GM12878 (cell line): ENCODE measurements around the gene KDM5B. TPM values are rescaled to one million over a fixed set of nuclear protein-coding genes. Genes with fewer than 3 reads are reported as not detected.

Source experiments
- BRCA1 ChIP-seq: IDR thresholded peaks from 2 replicates; pipeline ENCODE4 v1.6.1; 2011; ENCODE audit warnings: low read depth, low read length, improper control_type of control experiment
- CBFB ChIP-seq: IDR thresholded peaks from 2 replicates; pipeline ENCODE4 v1.6.1; 2016; ENCODE audit warnings: antibody characterized with exemption, low read depth
- EGR1 ChIP-seq, 2 experiments: IDR thresholded peaks; 1 replicate in 1 of 2; 2 replicates in 1 of 2; pipeline ENCODE4 v1.6.1; 2011 to 2012; ENCODE audit warnings: low read depth in 2 of 2, low read length in 2 of 2, borderline replicate concordance in 1 of 2, mild to moderate bottlenecking in 1 of 2, moderate library complexity in 1 of 2
- EZH2 ChIP-seq: IDR thresholded peaks from 2 replicates; pipeline ENCODE4 v1.6.1; 2012; ENCODE audit warnings: low read depth, mild to moderate bottlenecking, control low read depth, inconsistent platforms, low read length, borderline replicate concordance; ENCODE audit not compliant: control insufficient read depth
- FOXM1 ChIP-seq: IDR thresholded peaks from 2 replicates; pipeline ENCODE4 v1.6.1; 2012; ENCODE audit warnings: low read depth, mild to moderate bottlenecking, inconsistent platforms, low read length, moderate library complexity
- MEF2B ChIP-seq: fragments of 450-650 bp; IDR thresholded peaks from 2 replicates; pipeline ENCODE4 v1.6.1; 2018; ENCODE audit warnings: mild to moderate bottlenecking, moderate library complexity; ENCODE audit not compliant: partially characterized antibody, poor library complexity, severe bottlenecking
- MTA3 ChIP-seq: IDR thresholded peaks from 2 replicates; pipeline ENCODE4 v1.6.1; 2012; ENCODE audit warnings: low read length, inconsistent platforms, borderline replicate concordance
- NR2F1 ChIP-seq: fragments of 450-650 bp; conservative IDR thresholded peaks from 2 replicates; pipeline ENCODE4 v1.6.1; 2017; ENCODE audit warnings: mild to moderate bottlenecking
- NRF1 ChIP-seq: conservative IDR thresholded peaks from 2 replicates; pipeline ENCODE4 v1.6.1; 2011; ENCODE audit warnings: mild to moderate bottlenecking, low read depth, low read length, improper control_type of control experiment
- RCOR1 ChIP-seq: conservative IDR thresholded peaks from 2 replicates; pipeline ENCODE4 v1.6.1; 2012; ENCODE audit warnings: low read depth, low read length, improper control_type of control experiment
- RUNX3 ChIP-seq: IDR thresholded peaks from 2 replicates; pipeline ENCODE4 v1.6.1; 2012; ENCODE audit warnings: low read length, inconsistent platforms
- SMARCA5 ChIP-seq: fragments of 450-650 bp; IDR thresholded peaks from 2 replicates; pipeline ENCODE4 v1.6.1; 2017; ENCODE audit warnings: mild to moderate bottlenecking
- SP1 ChIP-seq: IDR thresholded peaks from one replicate; pipeline ENCODE4 v1.6.1; 2011; ENCODE audit warnings: low read depth, low read length
- SUZ12 ChIP-seq: fragments of 200-600 bp; sonication (generic); IDR thresholded peaks from one replicate; pipeline ENCODE4 v1.6.1; 2018; ENCODE audit warnings: antibody characterized with exemption, mild to moderate bottlenecking; ENCODE audit not compliant: unreplicated experiment
- TBL1XR1 ChIP-seq: IDR thresholded peaks from 2 replicates; pipeline ENCODE4 v1.6.1; 2012; ENCODE audit warnings: low read depth, low read length, improper control_type of control experiment
- USF2 ChIP-seq: IDR thresholded peaks from 2 replicates; pipeline ENCODE4 v1.6.1; 2011; ENCODE audit warnings: low read depth, low read length, improper control_type of control experiment, borderline replicate concordance
- YBX1 ChIP-seq: fragments of 450-650 bp; IDR thresholded peaks from 2 replicates; pipeline ENCODE4 v1.6.1; 2016; ENCODE audit warnings: antibody characterized with exemption
- ZBED1 ChIP-seq: IDR thresholded peaks from 2 replicates; pipeline ENCODE4 v1.6.1; 2016; ENCODE audit warnings: borderline replicate concordance
- ZBTB33 ChIP-seq: fragments of 450-650 bp; IDR thresholded peaks from 2 replicates; pipeline ENCODE4 v1.6.1; 2017; ENCODE audit warnings: mild to moderate bottlenecking
- ZNF217 ChIP-seq: fragments of 450-650 bp; IDR thresholded peaks from 2 replicates; pipeline ENCODE4 v1.6.1; 2017; ENCODE audit warnings: antibody characterized with exemption, mild to moderate bottlenecking
- ZNF384 ChIP-seq: IDR thresholded peaks from 2 replicates; pipeline ENCODE4 v1.6.1; 2012; ENCODE audit warnings: low read depth, mild to moderate bottlenecking, low read length, improper control_type of control experiment, borderline replicate concordance
- polyA plus RNA-seq, 11 experiments: library from polyadenylated mRNA; depleted of rRNA in 4 of 11; unstranded in 6 of 11; stranded (reverse) in 5 of 11; fragments of >200 nt; fragmentation: Nextera tagmentation in 4 of 11; fragmentation: Illumina TruSeq in 1 of 11; extraction: Ambion mirVana in 4 of 11; extraction: Trizol in 1 of 11; gene quantifications; 1 replicate in 1 of 11; 2 replicates in 10 of 11; pipeline versions ENCODE4 v1.2.1 to v1.2.3, GENCODE V29; 2011 to 2016; ENCODE audit warnings: inconsistent platforms in 2 of 11, missing spikeins in 2 of 11, low read depth in 1 of 11
- total RNA-seq, 4 experiments: library from RNA; depleted of rRNA in 3 of 4; stranded (reverse); fragments of >200 nt in 3 of 4; fragmentation: Illumina TruSeq in 1 of 4; extraction: Trizol in 1 of 4; gene quantifications; 2 replicates each; pipeline versions ENCODE4 v1.2.1 to v1.2.3, GENCODE V29; 2013 to 2021
- TF ChIP-seq, protein P1 (sequence below): fragments of 450-650 bp; formaldehyde crosslinking; IDR thresholded peaks from 2 replicates; pipeline ENCODE4 v1.4.0; 2020; ENCODE audit warnings: mild to moderate bottlenecking, moderate library complexity

Gene KDM5B
- total and polyA plus RNA-seq, 10 of the 15 experiments (the other 5 are each of a cell fraction or from before 2014, with no cell fraction given), result 1.7 to 26.6 (median 8.1) TPM

GRCh38 chr1:202807926-202808757, at the start of gene KDM5B (continued):
- TF ChIP-seq USF2, result no peak
- no peak for TF ChIP-seq TBL1XR1
- TF ChIP-seq SP1, result peak; percentile 40
- no peak for TF ChIP-seq MTA3
- no peak for TF ChIP-seq NRF1
- TF ChIP-seq ZNF217, result no peak
- TF ChIP-seq SMARCA5, result peak; percentile 49; the same call in 1 of the 2 replicates
- no peak for TF ChIP-seq CBFB
- no peak for TF ChIP-seq RCOR1
- TF ChIP-seq MEF2B, result no peak
- no peak for TF ChIP-seq FOXM1
- TF ChIP-seq ZBTB33, result no peak
- TF ChIP-seq BRCA1, result no peak
- TF ChIP-seq, protein P1, sequence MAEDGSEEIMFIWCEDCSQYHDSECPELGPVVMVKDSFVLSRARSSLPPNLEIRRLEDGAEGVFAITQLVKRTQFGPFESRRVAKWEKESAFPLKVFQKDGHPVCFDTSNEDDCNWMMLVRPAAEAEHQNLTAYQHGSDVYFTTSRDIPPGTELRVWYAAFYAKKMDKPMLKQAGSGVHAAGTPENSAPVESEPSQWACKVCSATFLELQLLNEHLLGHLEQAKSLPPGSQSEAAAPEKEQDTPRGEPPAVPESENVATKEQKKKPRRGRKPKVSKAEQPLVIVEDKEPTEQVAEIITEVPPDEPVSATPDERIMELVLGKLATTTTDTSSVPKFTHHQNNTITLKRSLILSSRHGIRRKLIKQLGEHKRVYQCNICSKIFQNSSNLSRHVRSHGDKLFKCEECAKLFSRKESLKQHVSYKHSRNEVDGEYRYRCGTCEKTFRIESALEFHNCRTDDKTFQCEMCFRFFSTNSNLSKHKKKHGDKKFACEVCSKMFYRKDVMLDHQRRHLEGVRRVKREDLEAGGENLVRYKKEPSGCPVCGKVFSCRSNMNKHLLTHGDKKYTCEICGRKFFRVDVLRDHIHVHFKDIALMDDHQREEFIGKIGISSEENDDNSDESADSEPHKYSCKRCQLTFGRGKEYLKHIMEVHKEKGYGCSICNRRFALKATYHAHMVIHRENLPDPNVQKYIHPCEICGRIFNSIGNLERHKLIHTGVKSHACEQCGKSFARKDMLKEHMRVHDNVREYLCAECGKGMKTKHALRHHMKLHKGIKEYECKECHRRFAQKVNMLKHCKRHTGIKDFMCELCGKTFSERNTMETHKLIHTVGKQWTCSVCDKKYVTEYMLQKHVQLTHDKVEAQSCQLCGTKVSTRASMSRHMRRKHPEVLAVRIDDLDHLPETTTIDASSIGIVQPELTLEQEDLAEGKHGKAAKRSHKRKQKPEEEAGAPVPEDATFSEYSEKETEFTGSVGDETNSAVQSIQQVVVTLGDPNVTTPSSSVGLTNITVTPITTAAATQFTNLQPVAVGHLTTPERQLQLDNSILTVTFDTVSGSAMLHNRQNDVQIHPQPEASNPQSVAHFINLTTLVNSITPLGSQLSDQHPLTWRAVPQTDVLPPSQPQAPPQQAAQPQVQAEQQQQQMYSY, result no peak
- TF ChIP-seq SUZ12, result no peak
- TF ChIP-seq NR2F1, result 0 out of 2 replicates have a peak, but pooled peaks have one; percentile 33
- TF ChIP-seq RUNX3, result peak; percentile 82
- peak; percentile 57 to 70 for TF ChIP-seq EGR1 (IDR thresholded peaks at IDR 0.05; ENCODE audit: borderline replicate concordance in 1 of 2, low read depth in 2 of 2, low read length in 2 of 2)
- TF ChIP-seq EZH2, result no peak
- TF ChIP-seq ZBED1, result no peak
- no peak for TF ChIP-seq YBX1
- no peak for TF ChIP-seq ZNF384
